ENCODE measurements around the gene SLC35C1. TPM values are rescaled to one million over a fixed set of nuclear protein-coding genes. Genes with fewer than 3 reads are reported as not detected.

The SLC35C1 gene
- total and polyA plus RNA-seq, 9 of the 15 experiments (the other 6 are each of a cell fraction or from before 2014, with no cell fraction given), result 0.65 to 13.1 (median 2.4) TPM

- H4K20me1 ChIP-seq (replicated peaks; ENCODE audit: control insufficient read depth, insufficient read depth, low read length), result no peaks in the 10 kb centered on the region
- no peak overlapping the region; a peak in 1 of 4 replicates for H3K9ac ChIP-seq (ENCODE audit: insufficient read depth in 1 of 2, low read depth in 2 of 2, low read length in 2 of 2)
- DNase-seq (ENCODE audit: extremely low read depth in 1 of 4, low spot score in 3 of 4) (no peak), FAIRE-seq (peak; percentile 68), ATAC-seq (no peak)
- no TSS peak for BruUV-seq (replicated peaks)
- H3K4me1 ChIP-seq (replicated peaks in 1 of 2; ENCODE audit: control insufficient read depth in 2 of 2, insufficient read depth in 2 of 2, low read length in 2 of 2), result peaks cover 11 to 12% of the 10 kb centered on the region in 2 experiments
- H3K9me3 ChIP-seq (replicated peaks; ENCODE audit: control insufficient read depth, insufficient read depth, low read depth, low read length), result no peaks in the 10 kb centered on the region
- no peak for TF ChIP-seq ZNF212 (CRISPR knock-in tag; IDR thresholded peaks at IDR 0.05)
- TF ChIP-seq ARID3B (CRISPR knock-in tag; IDR thresholded peaks at IDR 0.05; ENCODE audit: borderline replicate concordance), result no peak
- TF ChIP-seq POLR3G (IDR thresholded peaks at IDR 0.05; ENCODE audit: extremely low read depth, insufficient read length, insufficient replicate concordance), result no peak
- no peak for TF ChIP-seq PTBP1 (IDR thresholded peaks at IDR 0.05; ENCODE audit: low read depth, low read length)
- no peaks in the 10 kb centered on the region for H3K9me1 ChIP-seq (ENCODE audit: control insufficient read depth, insufficient read depth, low read length)
- no peak overlapping the region for H3K4me3 ChIP-seq
- CTCF ChIA-PET (ENCODE audit: low intra/inter-chr PET ratio), result no interaction called here
- POLR2A ChIA-PET, result interaction anchor here (1.6 kb wide), 1 partner anchor 11 kb away, joined by 5 read pairs; no protein-coding TSS in a partner anchor
- H3K36me3 ChIP-seq (ENCODE audit: control insufficient read depth, insufficient read depth, low read length), result no peaks in the 10 kb centered on the region
- no peak overlapping the region for H2AFZ ChIP-seq (ENCODE audit: low read depth, low read length)
- WGBS (ENCODE audit: insufficient coverage, low coverage, missing lambda C conversion rate), result 45% methylated on average over 6 of the region's 6 CpGs
- H3K79me2 ChIP-seq (ENCODE audit: control insufficient read depth, insufficient read depth, low read length), result no peaks in the 10 kb centered on the region
- intact Hi-C loops (cut with micrococcal nuclease) (no loop called here), in situ Hi-C loops (cut with MboI) (no loop called here)
- no peak overlapping the region for H3K4me2 ChIP-seq (ENCODE audit: insufficient read depth, low read length)
- H3K27ac ChIP-seq (ENCODE audit: extremely low read depth, low read depth, low read length), result no peak overlapping the region
- H3K27me3 ChIP-seq (ENCODE audit: control insufficient read depth in 2 of 2, insufficient read depth in 2 of 2, low read length in 2 of 2), result no peaks in the 10 kb centered on the region
Observed at GRCh38 chr11:45818961-45819605, 14.1 kb downstream of the SLC35C1 start.

Measured in K562 (cell line).